B cell (primary cell): ENCODE data around the gene C4orf54. TPM values are rescaled to one million over a fixed set of nuclear protein-coding genes. Genes with fewer than 3 reads are reported as not detected.

Experiments used
- ATAC-seq: fragments of 200-7000 bp; cut with Tn5 transposase; one replicate; pipeline ENCODE4 v1.10.0; 2021; ENCODE audit warnings: low read depth, mild to moderate bottlenecking, moderate number of reproducible peaks, moderate library complexity
- CTCF ChIA-PET: fragments of 350-600 bp; sonication (Branson Sonifier 250); formaldehyde crosslinking; loops from one replicate; lab custom pipeline; 2021; ENCODE audit warnings: antibody characterized with exemption, inconsistent platforms; lab: Charles Lee
- POLR2A ChIA-PET: fragments of 350-600 bp; sonication (Branson Sonifier 250); formaldehyde crosslinking; loops from one replicate; lab custom pipeline; 2021; ENCODE audit warnings: antibody characterized with exemption; lab: Charles Lee
- DNase-seq: peaks from one replicate; pipeline ENCODE4 v3.0.0; 2013
- H2AFZ ChIP-seq: 2 replicates; pipeline ENCODE4 v1.6.1; 2012; ENCODE audit warnings: mild to moderate bottlenecking, low read depth, low read length; ENCODE audit not compliant: insufficient read depth, poor library complexity, severe bottlenecking
- H3K27ac ChIP-seq, 2 donors: 1 replicate in 1 of 2; 2 replicates in 1 of 2; pipeline ENCODE4 v1.5.1; 2012 to 2013; ENCODE audit warnings: low read length in 2 of 2, mild to moderate bottlenecking in 2 of 2, moderate library complexity in 1 of 2
- H3K27me3 ChIP-seq, 4 experiments: fragments of 200-600 bp in 1 of 4; sonication (generic) in 1 of 4; replicated peaks in 1 of 4; 1 replicate in 2 of 4; 2 replicates in 2 of 4; pipeline versions ENCODE4 v1.6.1 to v1.7.0; 2013 to 2016; ENCODE audit warnings: low read length in 3 of 4, mild to moderate bottlenecking in 2 of 4, mixed read lengths in 1 of 4, moderate library complexity in 1 of 4; ENCODE audit not compliant: insufficient read depth in 4 of 4, control insufficient read depth in 3 of 4; ENCODE audit errors: control extremely low read depth in 1 of 4
- H3K36me3 ChIP-seq, 2 experiments: replicated peaks in 1 of 2; 1 replicate in 1 of 2; 2 replicates in 1 of 2; pipeline versions ENCODE4 v1.6.1 to v1.7.1; 2013; ENCODE audit warnings: low read length in 1 of 2; ENCODE audit not compliant: insufficient read depth in 2 of 2, control insufficient read depth in 1 of 2; ENCODE audit errors: control extremely low read depth in 1 of 2, extremely low read depth in 1 of 2
- H3K4me1 ChIP-seq, 2 donors: fragments of 200-600 bp in 1 of 2; sonication (generic) in 1 of 2; 1 replicate in 1 of 2; 2 replicates in 1 of 2; pipeline versions ENCODE4 v1.5.1 to v1.6.1; 2013 to 2017; ENCODE audit warnings: low read length in 2 of 2; ENCODE audit not compliant: control insufficient read depth in 2 of 2, insufficient read depth in 2 of 2
- H3K4me2 ChIP-seq: replicated peaks from 2 replicates; pipeline ENCODE3; 2012; ENCODE audit warnings: mild to moderate bottlenecking, low read depth, low read length; ENCODE audit not compliant: poor library complexity, severe bottlenecking
- H3K4me3 ChIP-seq, 5 experiments: fragments of 200-600 bp in 1 of 5; sonication (generic) in 1 of 5; 1 replicate in 3 of 5; 2 replicates in 2 of 5; pipeline versions ENCODE4 v1.5.1 to v1.7.0; 2011 to 2016; ENCODE audit warnings: low read length in 4 of 5, mild to moderate bottlenecking in 4 of 5, low read depth in 2 of 5, control low read depth in 1 of 5, moderate library complexity in 1 of 5; ENCODE audit not compliant: insufficient read depth in 1 of 5; ENCODE audit errors: control extremely low read depth in 1 of 5, extremely low read depth in 1 of 5
- H3K79me2 ChIP-seq: fragments of 200-600 bp; sonication (generic); one replicate; pipeline ENCODE4 v1.6.0; 2016; ENCODE audit warnings: low read length; ENCODE audit not compliant: control insufficient read depth, insufficient read depth
- H3K9ac ChIP-seq: fragments of 200-600 bp; sonication (generic); 2 replicates; pipeline ENCODE4 v1.6.1; 2017; ENCODE audit warnings: mild to moderate bottlenecking, low read length, moderate library complexity
- H3K9me3 ChIP-seq, 3 donors: one replicate each; pipeline versions ENCODE4 v1.6.1 to v1.7.1; 2013; ENCODE audit warnings: low read length in 2 of 3; ENCODE audit not compliant: control insufficient read depth in 2 of 3, insufficient read depth in 1 of 3; ENCODE audit errors: control extremely low read depth in 1 of 3
- H4K20me1 ChIP-seq: 2 replicates; pipeline ENCODE4 v1.6.0; 2012; ENCODE audit warnings: mild to moderate bottlenecking, low read length; ENCODE audit not compliant: insufficient read depth, control insufficient read depth, poor library complexity, severe bottlenecking
- H3K27ac Mint-ChIP-seq: one replicate; pipeline ENCODE4 v1.8.0; 2021; ENCODE audit warnings: mixed read lengths
- H3K27me3 Mint-ChIP-seq: one replicate; pipeline ENCODE4 v1.8.0; 2021; ENCODE audit warnings: mixed read lengths
- H3K4me1 Mint-ChIP-seq: one replicate; pipeline ENCODE4 v1.8.0; 2021; ENCODE audit warnings: mixed read lengths
- H3K4me3 Mint-ChIP-seq: one replicate; pipeline ENCODE4 v1.8.0; 2021; ENCODE audit warnings: mixed read lengths
- H3K9me3 Mint-ChIP-seq: one replicate; pipeline ENCODE4 v1.8.0; 2022; ENCODE audit warnings: mixed read lengths; ENCODE audit not compliant: insufficient read depth
- CTCF ChIP-seq: fragments of 200-600 bp; IDR thresholded peaks from one replicate; pipeline ENCODE4 v1.8.0; 2022; ENCODE audit warnings: antibody characterized with exemption, mild to moderate bottlenecking
- EZH2 ChIP-seq: IDR thresholded peaks from 2 replicates; pipeline ENCODE4 v1.6.1; 2012; ENCODE audit warnings: borderline replicate concordance, low read depth, mild to moderate bottlenecking, moderate library complexity, low read length; ENCODE audit not compliant: insufficient read depth, poor library complexity, severe bottlenecking
- WGBS: methylation state at CpG from one replicate; pipeline ENCODE4 v1.1.5; 2013; ENCODE audit warnings: missing lambda C conversion rate; ENCODE audit not compliant: insufficient coverage; 5-methylcytosine and 5-hydroxymethylcytosine counted together
- intact Hi-C: fragments of 100-400 bp; cut with micrococcal nuclease; formaldehyde crosslinking; loops from one replicate; pipeline ENCODE4 v1.10.0; 2022
- polyA plus RNA-seq: library from polyadenylated mRNA; depleted of rRNA; stranded (reverse); fragments of >200 nt; gene quantifications from 2 replicates; pipeline ENCODE4 v1.2.3, GENCODE V29; 2012
- total RNA-seq, 2 donors: library from RNA; stranded (reverse); fragments of 120-200 nt in 1 of 2; gene quantifications; 1 replicate in 1 of 2; 2 replicates in 1 of 2; pipeline versions ENCODE4 v1.2.3 to v1.2.4, GENCODE V29; 2013 to 2022

Gene C4orf54
- total and polyA plus RNA-seq, 2 donors (not counting 1 experiment from before 2014, with no cell fraction given) = not detected

GRCh38 chr4:99625369-99625768, 32.3 kb downstream of the C4orf54 start:
- Mint-ChIP-seq H3K27me3 (peaks cover 9% of the 10 kb centered on the region), H3K9me3 (no peaks in the 10 kb centered on the region), H3K4me3 (no peak overlapping the region), H3K27ac (no peak overlapping the region), H3K4me1 (no peaks in the 10 kb centered on the region)
- Histone ChIP-seq H2AFZ (no peak overlapping the region), H3K27me3 (peaks cover 0 to 3% (median 0%) of the 10 kb centered on the region in 4 experiments), H3K27ac (no peak overlapping the region), H3K9ac (no peak overlapping the region), H4K20me1 (no peaks in the 10 kb centered on the region), H3K79me2 (no peaks in the 10 kb centered on the region), H3K4me3 (no peak overlapping the region), H3K9me3 (no peaks in the 10 kb centered on the region), H3K4me2 (no peak overlapping the region), H3K36me3 (no peaks in the 10 kb centered on the region), H3K4me1 (no peaks in the 10 kb centered on the region)
- ChIA-PET POLR2A (no interaction called here), CTCF (interaction anchor here (0.6 kb wide), 1 partner anchor 10 kb away, joined by 3 read pairs; no protein-coding TSS in a partner anchor)
- no CpG with 5 or more reads among the region's 5 CpGs for WGBS
- ATAC-seq (no peak), DNase-seq (no peak)
- intact Hi-C loops = no loop called here
- no peak for TF ChIP-seq EZH2
- no peak for TF ChIP-seq CTCF

GRCh38 chr4:99624141-99624719, 33.4 kb downstream of the C4orf54 start:
- Histone ChIP-seq H3K4me3 (no peak overlapping the region), H3K4me2 (no peak overlapping the region), H3K27me3 (peaks cover 0 to 3% (median 0%) of the 10 kb centered on the region in 4 experiments), H3K27ac (no peak overlapping the region), H3K9ac (no peak overlapping the region), H4K20me1 (no peaks in the 10 kb centered on the region), H3K9me3 (no peaks in the 10 kb centered on the region), H3K79me2 (no peaks in the 10 kb centered on the region), H2AFZ (no peak overlapping the region), H3K4me1 (no peaks in the 10 kb centered on the region), H3K36me3 (no peaks in the 10 kb centered on the region)
- ATAC-seq (no peak), DNase-seq (no peak)
- intact Hi-C loops = no loop called here
- CTCF ChIA-PET = interaction anchor here (0.7 kb wide), 1 partner anchor 226 kb away, joined by 3 read pairs; no protein-coding TSS in a partner anchor
- H3K4me3 Mint-ChIP-seq = no peak overlapping the region
- peaks cover 6% of the 10 kb centered on the region for H3K27me3 Mint-ChIP-seq
- H3K4me1 Mint-ChIP-seq = no peaks in the 10 kb centered on the region
- H3K27ac Mint-ChIP-seq = no peak overlapping the region
- no peaks in the 10 kb centered on the region for H3K9me3 Mint-ChIP-seq
- no CpG with 5 or more reads among the region's 4 CpGs for WGBS
- TF ChIP-seq CTCF = no peak
- TF ChIP-seq EZH2 = no peak
- POLR2A ChIA-PET = no interaction called here
